OCI-LY1 (cell line): ENCODE data around the gene RPN1.

ENCODE experiments used
- H2AFZ ChIP-seq: fragments of 200-600 bp; sonication (generic), shearing (Covaris generic); 2 replicates; pipeline ENCODE4 v1.6.0; 2014; ENCODE audit warnings: antibody characterized with exemption, mild to moderate bottlenecking, low read length
- H3F3A ChIP-seq: fragments of 200-600 bp; sonication (generic), shearing (Covaris generic); 2 replicates; pipeline ENCODE4 v1.6.0; 2014; ENCODE audit warnings: mild to moderate bottlenecking, antibody characterized with exemption, low read length, moderate library complexity; ENCODE audit not compliant: insufficient read depth
- H3K27ac ChIP-seq: fragments of 200-600 bp; sonication (generic); 2 replicates; pipeline ENCODE4 v1.5.1; 2014; ENCODE audit warnings: low read length, mixed run types, mild to moderate bottlenecking, low read depth; ENCODE audit not compliant: poor library complexity, severe bottlenecking
- H3K27me3 ChIP-seq: fragments of 200-600 bp; sonication (generic); 2 replicates; pipeline ENCODE4 v1.6.0; 2014; ENCODE audit warnings: antibody characterized with exemption, mild to moderate bottlenecking, low read length, moderate library complexity; ENCODE audit not compliant: insufficient read depth
- H3K36me3 ChIP-seq: fragments of 200-600 bp; sonication (generic); 2 replicates; pipeline ENCODE4 v1.6.1; 2014; ENCODE audit warnings: mild to moderate bottlenecking, antibody characterized with exemption, low read length, moderate library complexity, mixed read lengths; ENCODE audit not compliant: insufficient read depth
- H3K4me1 ChIP-seq: fragments of 200-600 bp; sonication (generic); 2 replicates; pipeline ENCODE4 v1.5.1; 2014; ENCODE audit warnings: mild to moderate bottlenecking, low read length, moderate library complexity; ENCODE audit not compliant: insufficient read depth, severe bottlenecking
- H3K4me2 ChIP-seq: fragments of 200-600 bp; sonication (generic), shearing (Covaris generic); 2 replicates; pipeline ENCODE4 v1.6.1; 2014; ENCODE audit warnings: low read length
- H3K4me3 ChIP-seq: fragments of 200-600 bp; sonication (generic); 2 replicates; pipeline ENCODE4 v1.5.1; 2014; ENCODE audit warnings: low read length, low read depth, mild to moderate bottlenecking, mixed read lengths; ENCODE audit not compliant: poor library complexity, severe bottlenecking
- H3K79me2 ChIP-seq: fragments of 200-600 bp; shearing (Covaris generic); 2 replicates; pipeline ENCODE4 v1.6.1; 2016; ENCODE audit warnings: mixed run types, low read length, mixed read lengths; ENCODE audit not compliant: insufficient read depth
- H3K9ac ChIP-seq: fragments of 200-600 bp; sonication (generic), shearing (Covaris generic); 2 replicates; pipeline ENCODE4 v1.6.1; 2014; ENCODE audit warnings: mild to moderate bottlenecking, low read length, mixed read lengths
- H3K9me2 ChIP-seq: fragments of 200-600 bp; sonication (generic), shearing (Covaris generic); 2 replicates; pipeline ENCODE4 v1.6.1; 2014; ENCODE audit warnings: low read depth, mild to moderate bottlenecking, low read length, mixed read lengths
- H3K9me3 ChIP-seq: fragments of 200-600 bp; shearing (Covaris generic); 2 replicates; pipeline ENCODE4 v1.6.1; 2014; ENCODE audit warnings: low read length, mixed read lengths
- H4K20me1 ChIP-seq: fragments of 200-600 bp; sonication (generic), shearing (Covaris generic); 2 replicates; pipeline ENCODE4 v1.6.0; 2016; ENCODE audit warnings: mild to moderate bottlenecking, low read length; ENCODE audit not compliant: insufficient read depth
- EZH2 ChIP-seq: fragments of 200-600 bp; sonication (generic), shearing (Covaris generic); IDR thresholded peaks from 2 replicates; pipeline ENCODE4 v1.8.0; 2017; ENCODE audit warnings: borderline replicate concordance, mixed run types, mild to moderate bottlenecking, antibody characterized with exemption, low read length, moderate library complexity, mixed read lengths
- TF ChIP-seq, protein P1 (sequence below): fragments of 200-600 bp; sonication (generic), shearing (Covaris generic); IDR thresholded peaks from 2 replicates; pipeline ENCODE4 v1.5.1; 2017; ENCODE audit warnings: mild to moderate bottlenecking, antibody characterized with exemption, low read length, moderate library complexity, mixed read lengths

RPN1 gene

DNA sequence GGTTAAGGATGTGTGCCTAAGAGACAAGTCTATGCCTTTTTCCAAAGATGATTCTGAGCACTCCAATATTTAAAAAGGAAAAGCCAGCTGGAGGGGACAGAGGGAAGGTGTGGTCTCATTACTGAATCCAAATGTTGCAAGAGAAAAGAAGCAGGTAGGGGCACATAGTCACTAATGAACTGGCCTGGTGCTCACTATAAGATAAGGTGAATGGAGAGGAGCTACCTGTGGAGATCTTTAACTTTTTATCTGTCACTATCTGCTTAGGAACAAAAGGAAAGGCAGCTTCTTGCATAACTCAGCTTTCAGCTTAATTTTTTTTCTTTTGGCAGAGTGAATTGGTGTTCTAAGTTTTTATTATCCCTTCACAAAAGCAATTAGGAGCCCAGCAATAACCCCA is 69.1 kb downstream of the RPN1 start:
- H3K4me1 ChIP-seq = peaks cover 7% of the 10 kb centered on the region
- peaks cover 5% of the 10 kb centered on the region; the same call in 1 of the 2 replicates for H3K36me3 ChIP-seq
- no peak overlapping the region for H3K27ac ChIP-seq
- H3K9ac ChIP-seq = no peak overlapping the region
- H3K79me2 ChIP-seq = no peaks in the 10 kb centered on the region
- no peak overlapping the region for H3K4me2 ChIP-seq
- no peak overlapping the region for H3K4me3 ChIP-seq
- H3K27me3 ChIP-seq = peaks cover 15% of the 10 kb centered on the region; the same call in 1 of the 2 replicates
- TF ChIP-seq, protein P1, sequence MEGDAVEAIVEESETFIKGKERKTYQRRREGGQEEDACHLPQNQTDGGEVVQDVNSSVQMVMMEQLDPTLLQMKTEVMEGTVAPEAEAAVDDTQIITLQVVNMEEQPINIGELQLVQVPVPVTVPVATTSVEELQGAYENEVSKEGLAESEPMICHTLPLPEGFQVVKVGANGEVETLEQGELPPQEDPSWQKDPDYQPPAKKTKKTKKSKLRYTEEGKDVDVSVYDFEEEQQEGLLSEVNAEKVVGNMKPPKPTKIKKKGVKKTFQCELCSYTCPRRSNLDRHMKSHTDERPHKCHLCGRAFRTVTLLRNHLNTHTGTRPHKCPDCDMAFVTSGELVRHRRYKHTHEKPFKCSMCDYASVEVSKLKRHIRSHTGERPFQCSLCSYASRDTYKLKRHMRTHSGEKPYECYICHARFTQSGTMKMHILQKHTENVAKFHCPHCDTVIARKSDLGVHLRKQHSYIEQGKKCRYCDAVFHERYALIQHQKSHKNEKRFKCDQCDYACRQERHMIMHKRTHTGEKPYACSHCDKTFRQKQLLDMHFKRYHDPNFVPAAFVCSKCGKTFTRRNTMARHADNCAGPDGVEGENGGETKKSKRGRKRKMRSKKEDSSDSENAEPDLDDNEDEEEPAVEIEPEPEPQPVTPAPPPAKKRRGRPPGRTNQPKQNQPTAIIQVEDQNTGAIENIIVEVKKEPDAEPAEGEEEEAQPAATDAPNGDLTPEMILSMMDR = no peak
- TF ChIP-seq EZH2 = no peak
- no peaks in the 10 kb centered on the region for H4K20me1 ChIP-seq
- H3K9me3 ChIP-seq = peaks cover 6% of the 10 kb centered on the region
- no peaks in the 10 kb centered on the region for H3K9me2 ChIP-seq
- no peak overlapping the region for H2AFZ ChIP-seq
- no peaks in the 10 kb centered on the region for H3F3A ChIP-seq

DNA sequence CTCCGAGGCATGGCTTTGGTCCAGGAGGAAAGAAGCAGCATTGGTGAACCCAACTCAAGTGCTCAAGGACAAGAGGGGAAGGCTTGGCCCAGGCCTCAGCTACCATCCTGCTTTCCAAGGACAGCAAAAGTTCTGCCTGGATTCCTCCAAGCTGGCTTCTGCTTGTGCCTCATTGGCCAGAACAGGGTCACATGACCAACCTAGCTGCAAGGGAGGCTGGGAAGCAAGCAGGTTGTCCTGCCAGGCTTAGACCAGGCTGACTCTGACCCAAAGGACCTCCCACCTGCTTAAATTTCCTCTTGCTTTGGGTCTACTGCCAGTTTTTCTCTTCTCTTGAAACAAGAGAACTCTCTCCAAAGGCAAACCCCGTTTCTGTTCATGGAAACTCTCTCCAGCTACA is 70.7 kb downstream of the RPN1 start:
- Histone ChIP-seq H3K9me2 (no peaks in the 10 kb centered on the region), H3K4me1 (peaks cover 7% of the 10 kb centered on the region), H3K4me3 (no peak overlapping the region), H3K4me2 (no peak overlapping the region), H4K20me1 (no peaks in the 10 kb centered on the region), H3K27ac (no peak overlapping the region), H3K9me3 (peaks cover 6% of the 10 kb centered on the region), H3K27me3 (peaks cover 16% of the 10 kb centered on the region; the same call in 1 of the 2 replicates), H3K9ac (no peak overlapping the region), H3F3A (no peaks in the 10 kb centered on the region), H2AFZ (no peak overlapping the region), H3K79me2 (no peaks in the 10 kb centered on the region), H3K36me3 (peaks cover 5% of the 10 kb centered on the region; the same call in 1 of the 2 replicates)
- TF ChIP-seq, protein P1 = no peak
- no peak for TF ChIP-seq EZH2

DNA sequence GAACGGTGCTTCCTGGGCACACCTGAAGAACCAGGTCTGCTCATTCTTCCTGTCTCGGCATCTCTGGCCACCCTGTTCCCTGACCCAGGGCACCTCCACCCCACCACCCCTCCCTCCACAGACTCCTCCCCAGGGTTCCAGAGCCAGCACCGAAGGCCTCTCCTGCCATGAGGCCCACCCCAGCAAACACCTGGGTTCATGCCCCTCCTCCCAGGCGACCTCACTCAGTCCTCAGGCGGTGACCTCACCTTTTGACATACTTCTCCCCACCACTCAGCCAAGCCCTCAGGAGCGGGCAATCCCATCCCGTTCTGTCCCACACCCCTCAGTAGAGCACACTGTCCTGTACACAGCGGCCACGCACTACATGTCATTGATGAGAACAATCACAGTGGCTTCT is 72.3 kb downstream of the RPN1 start:
- H3K36me3 ChIP-seq = peaks cover 5% of the 10 kb centered on the region; the same call in 1 of the 2 replicates
- no peak overlapping the region for H2AFZ ChIP-seq
- TF ChIP-seq EZH2 = no peak
- TF ChIP-seq, protein P1 = no peak
- H3F3A ChIP-seq = no peaks in the 10 kb centered on the region
- no peak overlapping the region for H3K4me3 ChIP-seq
- H3K9me2 ChIP-seq = no peaks in the 10 kb centered on the region
- peaks cover 24% of the 10 kb centered on the region for H3K27me3 ChIP-seq
- no peaks in the 10 kb centered on the region for H3K79me2 ChIP-seq
- H3K9me3 ChIP-seq = peaks cover 6% of the 10 kb centered on the region
- no peak overlapping the region for H3K4me2 ChIP-seq
- H4K20me1 ChIP-seq = no peaks in the 10 kb centered on the region
- no peaks in the 10 kb centered on the region for H3K4me1 ChIP-seq
- H3K27ac ChIP-seq = no peak overlapping the region
- H3K9ac ChIP-seq = no peak overlapping the region
